Stimulated activated CD8-positive, alpha-beta memory T cell treated with anti-CD3 and anti-CD28 coated beads, Interleukin-12 subunit alpha, Interleukin-12 subunit beta, amount 100 ng/mL, for 1 hour (primary cell): ENCODE results near the gene ESAM.

Source experiments
- DNase-seq: peaks from one replicate; pipeline ENCODE4 v3.0.0-alpha.2; 2020; ENCODE audit warnings: low read depth

Gene ESAM

GRCh38 chr11:124729571-124729970 is 32.5 kb downstream of the ESAM start:
- no peak for DNase-seq

- DNase-seq = no peak
Measured at GRCh38 chr11:124728134-124728533, 34.0 kb downstream of the ESAM start.

- no peak for DNase-seq
Measured at GRCh38 chr11:124727474-124727873, 34.6 kb downstream of the ESAM start.

GRCh38 chr11:124725719-124726105 is 36.4 kb downstream of the ESAM start:
- DNase-seq = no peak

- DNase-seq = no peak
Measured at GRCh38 chr11:124724979-124725718, 36.9 kb downstream of the ESAM start.

- no peak for DNase-seq
Measured at GRCh38 chr11:124722176-124722575, 39.9 kb downstream of the ESAM start.

GRCh38 chr11:124719534-124719933 is 42.6 kb downstream of the ESAM start:
- no peak for DNase-seq

- no peak for DNase-seq
Measured at GRCh38 chr11:124718801-124719200, 43.3 kb downstream of the ESAM start.

- no peak for DNase-seq
Measured at GRCh38 chr11:124717786-124718651, 44.1 kb downstream of the ESAM start.

GRCh38 chr11:124717421-124717785 is 44.7 kb downstream of the ESAM start:
- DNase-seq = no peak

GRCh38 chr11:124716591-124716990 is 45.5 kb downstream of the ESAM start:
- no peak for DNase-seq

- DNase-seq = no peak
Measured at GRCh38 chr11:124712392-124712791, 49.7 kb downstream of the ESAM start.

- no peak for DNase-seq
Measured at GRCh38 chr11:124707829-124708228, 54.3 kb downstream of the ESAM start.
